GM12878 (cell line): ENCODE data around the gene RAB11A. TPM values are rescaled to one million over a fixed set of nuclear protein-coding genes. Genes with fewer than 3 reads are reported as not detected.
A peak's percentile ranks its signal among the peaks of the same experiment; 100 is the strongest.

Experiments
- ATAC-seq: fragments of 200-7000 bp; cut with Tn5 transposase; 3 replicates; pipeline ENCODE4 v1.9.1; 2020; ENCODE audit warnings: mild to moderate bottlenecking, moderate library complexity
- BruUV-seq: library from RNA; stranded (reverse); fragments of 400-500 nt; replicated peaks from 2 replicates; lab custom pipeline; 2021; lab: Mats Ljungman, UMichigan
- CTCF ChIA-PET: fragments of 300-600 bp; sonication (Branson Sonifier 250); formaldehyde crosslinking; extraction: SDS; loops from one replicate; lab custom pipeline; 2021; ENCODE audit warnings: inconsistent platforms; lab: Yijun Ruan, JAX
- POLR2A ChIA-PET: fragments of 350-600 bp; formaldehyde crosslinking; extraction: SDS; loops from one replicate; lab custom pipeline; 2021; ENCODE audit warnings: inconsistent platforms; lab: Charles Lee
- RAD21 ChIA-PET: fragments of 300-600 bp; sonication (Branson Sonifier 250); formaldehyde crosslinking; loops from one replicate; lab custom pipeline; 2023; ENCODE audit warnings: antibody characterized with exemption; ENCODE audit not compliant: unreplicated experiment; lab: Charles Lee
- SMC1A ChIA-PET: fragments of 300-600 bp; sonication (Branson Sonifier 250); formaldehyde crosslinking; loops from one replicate; lab custom pipeline; 2023; ENCODE audit not compliant: unreplicated experiment, uncharacterized antibody; lab: Charles Lee
- DNase-seq: peaks from one replicate; pipeline ENCODE4 v3.0.0-alpha.2; 2011; ENCODE audit warnings: low read depth, low spot score
- FAIRE-seq: peaks from 3 replicates; lab custom pipeline; 2011; peaks lifted over from hg19 to GRCh38; lab: Jason Lieb, UNC
- H2AFZ ChIP-seq: 2 replicates; pipeline ENCODE4 v1.6.0; 2011; ENCODE audit warnings: low read depth, low read length, control low read depth; ENCODE audit not compliant: control insufficient read depth
- H3K27ac ChIP-seq: 2 replicates; pipeline ENCODE4 v1.5.1; 2011; ENCODE audit warnings: control low read depth; ENCODE audit not compliant: control insufficient read depth, insufficient read depth
- H3K27me3 ChIP-seq, 2 experiments: replicated peaks in 1 of 2; 2 replicates each; pipeline versions ENCODE4 v1.6.0 to v1.6.1; 2011; ENCODE audit warnings: low read length in 1 of 2; ENCODE audit not compliant: control insufficient read depth in 2 of 2, insufficient read depth in 2 of 2
- H3K36me3 ChIP-seq, 2 experiments: 2 replicates each; pipeline ENCODE4 v1.5.1; 2011; ENCODE audit warnings: low read length in 1 of 2; ENCODE audit not compliant: control insufficient read depth in 2 of 2, insufficient read depth in 2 of 2
- H3K4me1 ChIP-seq: 2 replicates; pipeline ENCODE4 v1.6.1; 2011; ENCODE audit warnings: mild to moderate bottlenecking, low read length, moderate library complexity, mixed read lengths; ENCODE audit not compliant: control insufficient read depth, insufficient read depth
- H3K4me2 ChIP-seq: 2 replicates; pipeline ENCODE4 v1.6.0; 2011; ENCODE audit warnings: control low read depth; ENCODE audit not compliant: control insufficient read depth, insufficient read depth
- H3K4me3 ChIP-seq: fragments of 200-600 bp; sonication (generic); 2 replicates; pipeline ENCODE4 v1.5.1; 2016
- H3K79me2 ChIP-seq: 2 replicates; pipeline ENCODE4 v1.6.0; 2011; ENCODE audit warnings: low read length; ENCODE audit not compliant: control insufficient read depth, insufficient read depth
- H3K9ac ChIP-seq: 2 replicates; pipeline ENCODE4 v1.8.0; 2011; ENCODE audit warnings: low read length, control low read depth, mixed read lengths; ENCODE audit not compliant: control insufficient read depth, insufficient read depth
- H3K9me3 ChIP-seq: replicated peaks from 3 replicates; pipeline ENCODE4 v1.5.1; 2011; ENCODE audit warnings: mild to moderate bottlenecking, low read length; ENCODE audit not compliant: control insufficient read depth, insufficient read depth
- H4K20me1 ChIP-seq: 2 replicates; pipeline ENCODE4 v1.6.0; 2011; ENCODE audit not compliant: control insufficient read depth, insufficient read depth
- BCL11A ChIP-seq: IDR thresholded peaks from 2 replicates; pipeline ENCODE4 v1.6.1; 2011; ENCODE audit warnings: low read depth, low read length
- DPF2 ChIP-seq: fragments of 450-650 bp; IDR thresholded peaks from 2 replicates; pipeline ENCODE4 v1.6.1; 2017; ENCODE audit warnings: mild to moderate bottlenecking
- EP300 ChIP-seq, 2 experiments: fragments of 150-350 bp in 1 of 2; IDR thresholded peaks; 2 replicates each; pipeline ENCODE4 v1.6.1; 2011 to 2012; ENCODE audit warnings: low read depth in 2 of 2, low read length in 2 of 2, borderline replicate concordance in 1 of 2, improper control_type of control experiment in 1 of 2, inconsistent platforms in 1 of 2; ENCODE audit not compliant: control insufficient read depth in 1 of 2
- FOXM1 ChIP-seq: IDR thresholded peaks from 2 replicates; pipeline ENCODE4 v1.6.1; 2012; ENCODE audit warnings: low read depth, mild to moderate bottlenecking, inconsistent platforms, low read length, moderate library complexity
- IKZF1 ChIP-seq: fragments of 450-650 bp; conservative IDR thresholded peaks from 2 replicates; pipeline ENCODE4 v1.6.1; 2017; ENCODE audit warnings: antibody characterized with exemption, mild to moderate bottlenecking
- MTA2 ChIP-seq: fragments of 450-650 bp; IDR thresholded peaks from 2 replicates; pipeline ENCODE4 v1.6.1; 2016; ENCODE audit warnings: low read depth, mild to moderate bottlenecking, moderate library complexity
- MTA3 ChIP-seq: IDR thresholded peaks from 2 replicates; pipeline ENCODE4 v1.6.1; 2012; ENCODE audit warnings: low read length, inconsistent platforms, borderline replicate concordance
- NFYA ChIP-seq: IDR thresholded peaks from 2 replicates; pipeline ENCODE4 v1.6.1; 2011; ENCODE audit warnings: low read depth, mild to moderate bottlenecking, low read length, improper control_type of control experiment, borderline replicate concordance
- POLR2A ChIP-seq: IDR thresholded peaks from 2 replicates; pipeline ENCODE4 v1.6.1; 2011; ENCODE audit warnings: low read depth, mild to moderate bottlenecking, low read length
- SMARCA5 ChIP-seq: fragments of 450-650 bp; IDR thresholded peaks from 2 replicates; pipeline ENCODE4 v1.6.1; 2017; ENCODE audit warnings: mild to moderate bottlenecking
- ZNF24 ChIP-seq: fragments of 450-650 bp; IDR thresholded peaks from 2 replicates; pipeline ENCODE4 v1.6.1; 2017; ENCODE audit warnings: antibody characterized with exemption, mild to moderate bottlenecking
- WGBS: methylation state at CpG from one replicate; pipeline ENCODE4 v1.1.6; 2016; ENCODE audit warnings: low lambda C conversion rate; ENCODE audit not compliant: insufficient replicate concordance, insufficient coverage; ENCODE audit errors: missing lambda C conversion rate; 5-methylcytosine and 5-hydroxymethylcytosine counted together
- in situ Hi-C: fragments of 300-500 bp; cut with MboI; formaldehyde crosslinking; loops from 9 replicates; pipeline ENCODE4 v1.14.3; 2018; ENCODE audit warnings: mixed read lengths
- intact Hi-C: fragments of 100-400 bp; cut with micrococcal nuclease; formaldehyde crosslinking; loops from one replicate; pipeline ENCODE4 v1.14.2; 2022; ENCODE audit not compliant: unreplicated experiment
- polyA plus RNA-seq, 11 experiments: library from polyadenylated mRNA; depleted of rRNA in 4 of 11; unstranded in 6 of 11; stranded (reverse) in 5 of 11; fragments of >200 nt; fragmentation: Nextera tagmentation in 4 of 11; fragmentation: Illumina TruSeq in 1 of 11; extraction: Ambion mirVana in 4 of 11; extraction: Trizol in 1 of 11; gene quantifications; 1 replicate in 1 of 11; 2 replicates in 10 of 11; pipeline versions ENCODE4 v1.2.1 to v1.2.3, GENCODE V29; 2011 to 2016; ENCODE audit warnings: inconsistent platforms in 2 of 11, missing spikeins in 2 of 11, low read depth in 1 of 11
- total RNA-seq, 4 experiments: library from RNA; depleted of rRNA in 3 of 4; stranded (reverse); fragments of >200 nt in 3 of 4; fragmentation: Illumina TruSeq in 1 of 4; extraction: Trizol in 1 of 4; gene quantifications; 2 replicates each; pipeline versions ENCODE4 v1.2.1 to v1.2.3, GENCODE V29; 2013 to 2021
- TF ChIP-seq, protein P1 (sequence below): fragments of 450-650 bp; formaldehyde crosslinking; IDR thresholded peaks from 2 replicates; pipeline ENCODE4 v1.4.0; 2022; ENCODE audit warnings: mild to moderate bottlenecking, moderate library complexity
- TF ChIP-seq, protein P2 (sequence below): fragments of 450-650 bp; formaldehyde crosslinking; IDR thresholded peaks from 2 replicates; pipeline ENCODE4 v1.4.0; 2020; ENCODE audit warnings: mild to moderate bottlenecking, moderate library complexity
- TF ChIP-seq, protein P3 (sequence below): fragments of 450-650 bp; IDR thresholded peaks from 2 replicates; pipeline ENCODE4 v1.6.1; 2016; ENCODE audit warnings: mild to moderate bottlenecking

RAB11A gene
- total and polyA plus RNA-seq, 10 of the 15 experiments (the other 5 are each of a cell fraction or from before 2014, with no cell fraction given), result 128 to 387 (median 224) TPM

DNA sequence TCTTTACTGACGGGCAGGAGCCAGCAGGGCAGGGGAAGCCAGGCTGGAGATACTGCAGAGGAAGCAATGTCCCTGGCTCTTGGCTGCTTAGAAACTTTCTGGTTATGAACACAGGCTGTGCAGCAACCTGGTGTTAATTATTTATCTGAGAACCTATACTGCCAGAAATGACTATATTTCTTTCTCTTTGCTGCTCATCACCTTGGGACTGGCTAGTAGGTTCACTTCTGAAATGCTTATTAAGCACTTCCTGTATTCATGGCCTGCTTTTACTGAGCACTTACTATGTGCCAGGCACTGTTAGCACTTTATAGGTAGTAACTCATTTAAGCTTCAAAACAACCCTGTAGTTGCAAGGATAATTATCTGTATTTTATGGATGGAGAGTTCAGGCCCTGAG lies 57.6 kb downstream of the RAB11A start:
- Histone ChIP-seq H3K4me2 (no peak overlapping the region), H3K27ac (no peak overlapping the region), H4K20me1 (no peaks in the 10 kb centered on the region), H3K79me2 (no peaks in the 10 kb centered on the region), H3K9me3 (no peaks in the 10 kb centered on the region), H3K4me3 (no peak overlapping the region), H3K4me1 (peaks cover 4% of the 10 kb centered on the region), H2AFZ (no peak overlapping the region), H3K9ac (no peak overlapping the region), H3K27me3 (no peaks in the 10 kb centered on the region), H3K36me3 (no peaks in the 10 kb centered on the region)
- FAIRE-seq (no peak), DNase-seq (no peak), ATAC-seq (peak; percentile 79)
- ChIA-PET RAD21 (interaction anchor here (0.6 to 7.5 kb wide), 4 partner anchors 9 to 367 kb away, joined by 4 to 61 read pairs (median 4); no protein-coding TSS in a partner anchor), POLR2A (interaction anchor here (0.8 to 1.1 kb wide), 2 partner anchors 10 to 51 kb away, joined by 4 to 6 read pairs; no protein-coding TSS in a partner anchor), SMC1A (interaction anchor here (0.8 to 8.0 kb wide), 2 partner anchors 10 to 94 kb away, joined by 3 to 65 read pairs; no protein-coding TSS in a partner anchor), CTCF (interaction anchor here (0.8 to 3.0 kb wide), 3 partner anchors 10 to 55 kb away, joined by 3 to 25 read pairs (median 4); no protein-coding TSS in a partner anchor)
- intact Hi-C loops, result no loop called here
- no TSS peak for BruUV-seq
- WGBS, result 94% methylated on average over 1 of the region's 1 CpG
- in situ Hi-C loops, result no loop called here
- TF ChIP-seq MTA2, result peak; percentile 79
- no peak for TF ChIP-seq FOXM1
- no peak for TF ChIP-seq NFYA
- TF ChIP-seq SMARCA5, result peak; percentile 97
- no peak for TF ChIP-seq POLR2A
- TF ChIP-seq, protein P1, sequence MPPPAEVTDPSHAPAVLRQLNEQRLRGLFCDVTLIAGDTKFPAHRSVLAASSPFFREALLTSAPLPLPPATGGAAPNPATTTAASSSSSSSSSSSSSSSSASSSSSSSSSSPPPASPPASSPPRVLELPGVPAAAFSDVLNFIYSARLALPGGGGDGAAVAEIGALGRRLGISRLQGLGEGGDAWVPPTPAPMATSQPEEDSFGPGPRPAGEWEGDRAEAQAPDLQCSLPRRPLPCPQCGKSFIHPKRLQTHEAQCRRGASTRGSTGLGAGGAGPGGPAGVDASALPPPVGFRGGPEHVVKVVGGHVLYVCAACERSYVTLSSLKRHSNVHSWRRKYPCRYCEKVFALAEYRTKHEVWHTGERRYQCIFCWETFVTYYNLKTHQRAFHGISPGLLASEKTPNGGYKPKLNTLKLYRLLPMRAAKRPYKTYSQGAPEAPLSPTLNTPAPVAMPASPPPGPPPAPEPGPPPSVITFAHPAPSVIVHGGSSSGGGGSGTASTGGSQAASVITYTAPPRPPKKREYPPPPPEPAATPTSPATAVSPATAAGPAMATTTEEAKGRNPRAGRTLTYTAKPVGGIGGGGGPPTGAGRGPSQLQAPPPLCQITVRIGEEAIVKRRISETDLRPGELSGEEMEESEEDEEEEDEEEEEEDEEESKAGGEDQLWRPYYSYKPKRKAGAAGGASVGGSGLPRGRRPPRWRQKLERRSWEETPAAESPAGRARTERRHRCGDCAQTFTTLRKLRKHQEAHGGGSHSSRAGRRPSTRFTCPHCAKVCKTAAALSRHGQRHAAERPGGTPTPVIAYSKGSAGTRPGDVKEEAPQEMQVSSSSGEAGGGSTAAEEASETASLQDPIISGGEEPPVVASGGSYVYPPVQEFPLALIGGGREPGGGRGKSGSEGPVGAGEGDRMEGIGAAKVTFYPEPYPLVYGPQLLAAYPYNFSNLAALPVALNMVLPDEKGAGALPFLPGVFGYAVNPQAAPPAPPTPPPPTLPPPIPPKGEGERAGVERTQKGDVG, result no peak
- TF ChIP-seq IKZF1, result peak; percentile 24; the same call in 1 of the 2 replicates
- no peak for TF ChIP-seq MTA3
- TF ChIP-seq ZNF24, result peak; percentile 46; the same call in 1 of the 2 replicates
- TF ChIP-seq BCL11A, result peak; percentile 49
- peak; percentile 68 for TF ChIP-seq DPF2
- TF ChIP-seq, protein P2, sequence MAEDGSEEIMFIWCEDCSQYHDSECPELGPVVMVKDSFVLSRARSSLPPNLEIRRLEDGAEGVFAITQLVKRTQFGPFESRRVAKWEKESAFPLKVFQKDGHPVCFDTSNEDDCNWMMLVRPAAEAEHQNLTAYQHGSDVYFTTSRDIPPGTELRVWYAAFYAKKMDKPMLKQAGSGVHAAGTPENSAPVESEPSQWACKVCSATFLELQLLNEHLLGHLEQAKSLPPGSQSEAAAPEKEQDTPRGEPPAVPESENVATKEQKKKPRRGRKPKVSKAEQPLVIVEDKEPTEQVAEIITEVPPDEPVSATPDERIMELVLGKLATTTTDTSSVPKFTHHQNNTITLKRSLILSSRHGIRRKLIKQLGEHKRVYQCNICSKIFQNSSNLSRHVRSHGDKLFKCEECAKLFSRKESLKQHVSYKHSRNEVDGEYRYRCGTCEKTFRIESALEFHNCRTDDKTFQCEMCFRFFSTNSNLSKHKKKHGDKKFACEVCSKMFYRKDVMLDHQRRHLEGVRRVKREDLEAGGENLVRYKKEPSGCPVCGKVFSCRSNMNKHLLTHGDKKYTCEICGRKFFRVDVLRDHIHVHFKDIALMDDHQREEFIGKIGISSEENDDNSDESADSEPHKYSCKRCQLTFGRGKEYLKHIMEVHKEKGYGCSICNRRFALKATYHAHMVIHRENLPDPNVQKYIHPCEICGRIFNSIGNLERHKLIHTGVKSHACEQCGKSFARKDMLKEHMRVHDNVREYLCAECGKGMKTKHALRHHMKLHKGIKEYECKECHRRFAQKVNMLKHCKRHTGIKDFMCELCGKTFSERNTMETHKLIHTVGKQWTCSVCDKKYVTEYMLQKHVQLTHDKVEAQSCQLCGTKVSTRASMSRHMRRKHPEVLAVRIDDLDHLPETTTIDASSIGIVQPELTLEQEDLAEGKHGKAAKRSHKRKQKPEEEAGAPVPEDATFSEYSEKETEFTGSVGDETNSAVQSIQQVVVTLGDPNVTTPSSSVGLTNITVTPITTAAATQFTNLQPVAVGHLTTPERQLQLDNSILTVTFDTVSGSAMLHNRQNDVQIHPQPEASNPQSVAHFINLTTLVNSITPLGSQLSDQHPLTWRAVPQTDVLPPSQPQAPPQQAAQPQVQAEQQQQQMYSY (CRISPR knock-in tag), result no peak
- peak in 1 of 2 experiments; percentile 9; a peak in 2 of 4 replicates for TF ChIP-seq EP300 (IDR thresholded peaks at IDR 0.05; ENCODE audit: borderline replicate concordance in 1 of 2, control insufficient read depth in 1 of 2, low read depth in 2 of 2, low read length in 2 of 2)
- TF ChIP-seq, protein P3, sequence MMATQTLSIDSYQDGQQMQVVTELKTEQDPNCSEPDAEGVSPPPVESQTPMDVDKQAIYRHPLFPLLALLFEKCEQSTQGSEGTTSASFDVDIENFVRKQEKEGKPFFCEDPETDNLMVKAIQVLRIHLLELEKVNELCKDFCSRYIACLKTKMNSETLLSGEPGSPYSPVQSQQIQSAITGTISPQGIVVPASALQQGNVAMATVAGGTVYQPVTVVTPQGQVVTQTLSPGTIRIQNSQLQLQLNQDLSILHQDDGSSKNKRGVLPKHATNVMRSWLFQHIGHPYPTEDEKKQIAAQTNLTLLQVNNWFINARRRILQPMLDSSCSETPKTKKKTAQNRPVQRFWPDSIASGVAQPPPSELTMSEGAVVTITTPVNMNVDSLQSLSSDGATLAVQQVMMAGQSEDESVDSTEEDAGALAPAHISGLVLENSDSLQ, result no peak
